ENCODE measurements around the gene ERICH3. TPM values are rescaled to one million over a fixed set of nuclear protein-coding genes. Genes with fewer than 3 reads are reported as not detected.

The ERICH3 gene
- total and polyA plus RNA-seq, 2 donors (not counting 1 experiment from before 2014, with no cell fraction given): 0.17 TPM; not detected in 1

- no peak overlapping the region for H3K4me2 ChIP-seq (ENCODE audit: extremely low read depth, insufficient read depth, low read length)
- no peak overlapping the region for H3K4me3 ChIP-seq (replicated peaks in 1 of 4; ENCODE audit: control extremely low read depth in 1 of 4, insufficient read depth in 1 of 4, low read depth in 3 of 4, low read length in 4 of 4)
- H3K27me3 ChIP-seq (ENCODE audit: control insufficient read depth, insufficient read depth, low read length): no peaks in the 10 kb centered on the region
- no peaks in the 10 kb centered on the region for H3K36me3 ChIP-seq (ENCODE audit: control insufficient read depth, insufficient read depth, low read length)
- no peak for TF ChIP-seq EZH2 (IDR thresholded peaks at IDR 0.05; ENCODE audit: low read length, missing control alignments)
- TF ChIP-seq, protein P1, sequence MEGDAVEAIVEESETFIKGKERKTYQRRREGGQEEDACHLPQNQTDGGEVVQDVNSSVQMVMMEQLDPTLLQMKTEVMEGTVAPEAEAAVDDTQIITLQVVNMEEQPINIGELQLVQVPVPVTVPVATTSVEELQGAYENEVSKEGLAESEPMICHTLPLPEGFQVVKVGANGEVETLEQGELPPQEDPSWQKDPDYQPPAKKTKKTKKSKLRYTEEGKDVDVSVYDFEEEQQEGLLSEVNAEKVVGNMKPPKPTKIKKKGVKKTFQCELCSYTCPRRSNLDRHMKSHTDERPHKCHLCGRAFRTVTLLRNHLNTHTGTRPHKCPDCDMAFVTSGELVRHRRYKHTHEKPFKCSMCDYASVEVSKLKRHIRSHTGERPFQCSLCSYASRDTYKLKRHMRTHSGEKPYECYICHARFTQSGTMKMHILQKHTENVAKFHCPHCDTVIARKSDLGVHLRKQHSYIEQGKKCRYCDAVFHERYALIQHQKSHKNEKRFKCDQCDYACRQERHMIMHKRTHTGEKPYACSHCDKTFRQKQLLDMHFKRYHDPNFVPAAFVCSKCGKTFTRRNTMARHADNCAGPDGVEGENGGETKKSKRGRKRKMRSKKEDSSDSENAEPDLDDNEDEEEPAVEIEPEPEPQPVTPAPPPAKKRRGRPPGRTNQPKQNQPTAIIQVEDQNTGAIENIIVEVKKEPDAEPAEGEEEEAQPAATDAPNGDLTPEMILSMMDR (conservative IDR thresholded peaks at IDR 0.05 in 1 of 2, IDR thresholded peaks at IDR 0.05 in 1 of 2; ENCODE audit: low read depth in 1 of 2, low read length in 2 of 2): no peak
- no peaks in the 10 kb centered on the region for H3K79me2 ChIP-seq (ENCODE audit: control insufficient read depth, insufficient read depth, low read length)
- H3K9ac ChIP-seq (ENCODE audit: insufficient read depth, low read length): no peak overlapping the region
- no peak overlapping the region for H3K27ac ChIP-seq (ENCODE audit: insufficient read depth, low read length)
- no peaks in the 10 kb centered on the region for H4K20me1 ChIP-seq (ENCODE audit: control insufficient read depth, extremely low read depth, insufficient read depth, low read length)
- no peaks in the 10 kb centered on the region for H3K4me1 ChIP-seq (ENCODE audit: control insufficient read depth, extremely low read depth, insufficient read depth, low read length)
- no peaks in the 10 kb centered on the region for H3K9me3 ChIP-seq (ENCODE audit: control insufficient read depth, insufficient read depth, low read depth, low read length)
- no peak overlapping the region for H2AFZ ChIP-seq (ENCODE audit: low read length)
- no peak for DNase-seq (ENCODE audit: low read depth in 2 of 2)
Observed at GRCh38 chr1:74654708-74655107, 18.9 kb downstream of the ERICH3 start.

GRCh38 chr1:74652711-74653139 is 20.9 kb downstream of the ERICH3 start:
- H3K27ac ChIP-seq (ENCODE audit: insufficient read depth, low read length): no peak overlapping the region
- no peak overlapping the region for H2AFZ ChIP-seq (ENCODE audit: low read length)
- H3K4me2 ChIP-seq (ENCODE audit: extremely low read depth, insufficient read depth, low read length): no peak overlapping the region

DNA sequence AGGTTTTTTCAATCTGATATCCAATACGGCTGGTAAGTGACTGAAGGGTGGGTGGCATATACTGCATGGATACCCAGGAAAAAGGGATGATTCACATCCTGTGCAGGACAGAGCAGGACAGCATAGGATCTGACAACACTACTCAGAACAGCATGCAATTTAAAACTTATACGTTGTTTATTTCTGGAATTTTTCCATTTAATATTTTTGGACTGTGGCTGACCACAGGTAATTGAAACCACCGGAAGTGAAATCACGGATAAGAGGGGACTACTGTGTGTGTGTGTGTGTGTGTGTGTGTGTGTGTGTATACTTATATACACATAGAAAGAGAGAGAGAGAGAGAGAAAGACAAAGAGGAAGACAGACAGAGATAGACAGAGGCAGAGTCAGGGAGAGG is 23.0 kb downstream of the ERICH3 start:
- H3K27ac ChIP-seq (ENCODE audit: insufficient read depth, low read length): no peak overlapping the region
- H3K4me3 ChIP-seq (replicated peaks in 1 of 4; ENCODE audit: control extremely low read depth in 1 of 4, insufficient read depth in 1 of 4, low read depth in 3 of 4, low read length in 4 of 4): no peak overlapping the region
- no peaks in the 10 kb centered on the region for H3K27me3 ChIP-seq (ENCODE audit: control insufficient read depth, insufficient read depth, low read length)
- no peaks in the 10 kb centered on the region for H3K36me3 ChIP-seq (ENCODE audit: control insufficient read depth, insufficient read depth, low read length)
- H3K4me1 ChIP-seq (ENCODE audit: control insufficient read depth, extremely low read depth, insufficient read depth, low read length): no peaks in the 10 kb centered on the region
- no peaks in the 10 kb centered on the region for H3K9me3 ChIP-seq (ENCODE audit: control insufficient read depth, insufficient read depth, low read depth, low read length)
- H4K20me1 ChIP-seq (ENCODE audit: control insufficient read depth, extremely low read depth, insufficient read depth, low read length): no peaks in the 10 kb centered on the region
- DNase-seq (ENCODE audit: low read depth in 2 of 2): peak in 1 of 2 donors; percentile 76
- H3K4me2 ChIP-seq (ENCODE audit: extremely low read depth, insufficient read depth, low read length): no peak overlapping the region
- H3K9ac ChIP-seq (ENCODE audit: insufficient read depth, low read length): no peak overlapping the region
- H2AFZ ChIP-seq (ENCODE audit: low read length): no peak overlapping the region
- H3K79me2 ChIP-seq (ENCODE audit: control insufficient read depth, insufficient read depth, low read length): no peaks in the 10 kb centered on the region
- no peak for TF ChIP-seq EZH2 (IDR thresholded peaks at IDR 0.05; ENCODE audit: low read length, missing control alignments)
- TF ChIP-seq, protein P1 (conservative IDR thresholded peaks at IDR 0.05 in 1 of 2, IDR thresholded peaks at IDR 0.05 in 1 of 2; ENCODE audit: low read depth in 1 of 2, low read length in 2 of 2): no peak

More at GRCh38 chr1:74652711-74653139, 20.9 kb downstream of the ERICH3 start:
- Histone ChIP-seq H3K79me2 (ENCODE audit: control insufficient read depth, insufficient read depth, low read length) (no peaks in the 10 kb centered on the region), H3K27me3 (ENCODE audit: control insufficient read depth, insufficient read depth, low read length) (no peaks in the 10 kb centered on the region), H4K20me1 (ENCODE audit: control insufficient read depth, extremely low read depth, insufficient read depth, low read length) (no peaks in the 10 kb centered on the region), H3K9me3 (ENCODE audit: control insufficient read depth, insufficient read depth, low read depth, low read length) (no peaks in the 10 kb centered on the region), H3K36me3 (ENCODE audit: control insufficient read depth, insufficient read depth, low read length) (no peaks in the 10 kb centered on the region), H3K4me3 (replicated peaks in 1 of 4; ENCODE audit: control extremely low read depth in 1 of 4, insufficient read depth in 1 of 4, low read depth in 3 of 4, low read length in 4 of 4) (no peak overlapping the region), H3K4me1 (ENCODE audit: control insufficient read depth, extremely low read depth, insufficient read depth, low read length) (no peaks in the 10 kb centered on the region), H3K9ac (ENCODE audit: insufficient read depth, low read length) (no peak overlapping the region)
- TF ChIP-seq EZH2 (IDR thresholded peaks at IDR 0.05; ENCODE audit: low read length, missing control alignments): no peak
- TF ChIP-seq, protein P1 (conservative IDR thresholded peaks at IDR 0.05 in 1 of 2, IDR thresholded peaks at IDR 0.05 in 1 of 2; ENCODE audit: low read depth in 1 of 2, low read length in 2 of 2): no peak
- DNase-seq (ENCODE audit: low read depth in 2 of 2): peak; percentile 0 to 99
